Astrocyte (in vitro differentiated cells and primary cell): ENCODE measurements around the gene MDFI. TPM values are rescaled to one million over a fixed set of nuclear protein-coding genes. Genes with fewer than 3 reads are reported as not detected.

ENCODE experiments used
- DNase-seq: peaks from one replicate; pipeline ENCODE4 v3.0.0-alpha.2; 2010; ENCODE audit warnings: low read depth
- FAIRE-seq: peaks from 2 replicates; lab custom pipeline; 2011; peaks lifted over from hg19 to GRCh38; lab: Jason Lieb, UNC
- H2AFZ ChIP-seq: 2 replicates; pipeline ENCODE4 v1.6.0; 2012; ENCODE audit warnings: low read depth, low read length, inconsistent platforms
- H3K27ac ChIP-seq: 2 replicates; pipeline ENCODE4 v1.5.1; 2011; ENCODE audit warnings: low read depth, low read length, inconsistent platforms
- H3K27me3 ChIP-seq: 2 replicates; pipeline ENCODE4 v1.6.0; 2011; ENCODE audit warnings: low read length, inconsistent platforms; ENCODE audit not compliant: insufficient read depth
- H3K36me3 ChIP-seq: 2 replicates; pipeline ENCODE4 v1.5.1; 2011; ENCODE audit warnings: low read length, inconsistent platforms; ENCODE audit not compliant: insufficient read depth
- H3K4me1 ChIP-seq: 2 replicates; pipeline ENCODE4 v1.5.1; 2011; ENCODE audit warnings: low read length, inconsistent platforms; ENCODE audit not compliant: insufficient read depth
- H3K4me2 ChIP-seq: 2 replicates; pipeline ENCODE4 v1.6.0; 2012; ENCODE audit warnings: low read length, inconsistent platforms
- H3K4me3 ChIP-seq: 2 replicates; pipeline ENCODE4 v1.5.1; 2011; ENCODE audit warnings: low read depth, mild to moderate bottlenecking, low read length, inconsistent platforms; ENCODE audit not compliant: insufficient read depth
- H3K79me2 ChIP-seq: 2 replicates; pipeline ENCODE4 v1.6.0; 2012; ENCODE audit warnings: mild to moderate bottlenecking, low read length, inconsistent platforms; ENCODE audit not compliant: insufficient read depth
- H3K9ac ChIP-seq: 2 replicates; pipeline ENCODE4 v1.6.0; 2012; ENCODE audit warnings: mild to moderate bottlenecking, low read length, inconsistent platforms
- H3K9me3 ChIP-seq: 2 replicates; pipeline ENCODE4 v1.5.1; 2012; ENCODE audit warnings: low read depth, mild to moderate bottlenecking, low read length, inconsistent platforms; ENCODE audit not compliant: insufficient read depth
- H4K20me1 ChIP-seq: 2 replicates; pipeline ENCODE4 v1.6.0; 2012; ENCODE audit warnings: low read length, inconsistent platforms; ENCODE audit not compliant: insufficient read depth
- H3K27ac Mint-ChIP-seq: one replicate; pipeline ENCODE4 v1.8.0; 2021; ENCODE audit warnings: mild to moderate bottlenecking, mixed read lengths; ENCODE audit not compliant: unreplicated experiment
- H3K27me3 Mint-ChIP-seq: one replicate; pipeline ENCODE4 v1.8.0; 2021; ENCODE audit warnings: low read depth, mixed read lengths; ENCODE audit not compliant: unreplicated experiment
- H3K36me3 Mint-ChIP-seq: one replicate; pipeline ENCODE4 v1.8.0; 2021; ENCODE audit warnings: low read depth, mixed read lengths; ENCODE audit not compliant: unreplicated experiment
- H3K4me1 Mint-ChIP-seq: one replicate; pipeline ENCODE4 v1.8.0; 2021; ENCODE audit warnings: low read depth, mixed read lengths; ENCODE audit not compliant: unreplicated experiment
- H3K4me3 Mint-ChIP-seq: one replicate; pipeline ENCODE4 v1.8.0; 2021; ENCODE audit warnings: mild to moderate bottlenecking, moderate library complexity, mixed read lengths; ENCODE audit not compliant: unreplicated experiment
- H3K9me3 Mint-ChIP-seq: one replicate; pipeline ENCODE4 v1.8.0; 2021; ENCODE audit warnings: mild to moderate bottlenecking, mixed read lengths; ENCODE audit not compliant: unreplicated experiment
- EZH2 ChIP-seq: IDR thresholded peaks from 2 replicates; pipeline ENCODE4 v1.6.1; 2012; ENCODE audit warnings: mild to moderate bottlenecking, low read length, inconsistent platforms; ENCODE audit not compliant: insufficient read depth
- total RNA-seq: library from RNA; stranded (reverse); gene quantifications from 2 replicates; pipeline ENCODE4 v1.2.1, GENCODE V29; 2021
- TF ChIP-seq, protein P1 (sequence below): IDR thresholded peaks from 2 replicates; pipeline ENCODE4 v1.5.1; 2011; ENCODE audit warnings: low read depth, mild to moderate bottlenecking, inconsistent platforms, low read length, moderate library complexity; ENCODE audit not compliant: insufficient read depth

MDFI gene
- total RNA-seq, 1 donor from 2014 or later = 144 TPM

DNA sequence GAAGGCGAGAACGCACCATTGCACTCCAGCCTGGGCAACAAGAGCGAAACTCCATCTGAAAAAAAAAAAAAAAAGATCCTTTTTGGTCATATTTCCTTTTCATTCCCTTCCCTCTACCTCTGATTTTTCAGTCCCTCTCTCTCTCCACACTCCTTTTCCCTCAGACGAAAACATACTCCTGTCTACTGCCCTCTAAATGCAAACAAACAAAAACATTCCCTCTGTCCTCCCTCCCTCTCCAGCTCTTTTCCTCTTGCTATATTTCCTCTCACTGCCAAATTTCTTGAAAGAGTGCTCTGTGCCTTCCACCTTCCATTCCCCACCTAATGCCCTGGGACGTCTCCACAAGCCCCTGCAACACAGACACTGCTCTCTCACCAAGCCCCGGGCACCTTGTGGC is 14.9 kb upstream of the MDFI start:
- Histone ChIP-seq H3K27ac (no peak overlapping the region), H4K20me1 (no peaks in the 10 kb centered on the region), H3K9me3 (no peaks in the 10 kb centered on the region), H3K79me2 (no peaks in the 10 kb centered on the region), H3K4me3 (no peak overlapping the region), H3K4me1 (no peaks in the 10 kb centered on the region), H3K4me2 (no peak overlapping the region), H2AFZ (no peak overlapping the region), H3K36me3 (no peaks in the 10 kb centered on the region), H3K27me3 (peaks cover 2% of the 10 kb centered on the region), H3K9ac (no peak overlapping the region)
- FAIRE-seq = no peak
- TF ChIP-seq EZH2 = no peak
- TF ChIP-seq, protein P1, sequence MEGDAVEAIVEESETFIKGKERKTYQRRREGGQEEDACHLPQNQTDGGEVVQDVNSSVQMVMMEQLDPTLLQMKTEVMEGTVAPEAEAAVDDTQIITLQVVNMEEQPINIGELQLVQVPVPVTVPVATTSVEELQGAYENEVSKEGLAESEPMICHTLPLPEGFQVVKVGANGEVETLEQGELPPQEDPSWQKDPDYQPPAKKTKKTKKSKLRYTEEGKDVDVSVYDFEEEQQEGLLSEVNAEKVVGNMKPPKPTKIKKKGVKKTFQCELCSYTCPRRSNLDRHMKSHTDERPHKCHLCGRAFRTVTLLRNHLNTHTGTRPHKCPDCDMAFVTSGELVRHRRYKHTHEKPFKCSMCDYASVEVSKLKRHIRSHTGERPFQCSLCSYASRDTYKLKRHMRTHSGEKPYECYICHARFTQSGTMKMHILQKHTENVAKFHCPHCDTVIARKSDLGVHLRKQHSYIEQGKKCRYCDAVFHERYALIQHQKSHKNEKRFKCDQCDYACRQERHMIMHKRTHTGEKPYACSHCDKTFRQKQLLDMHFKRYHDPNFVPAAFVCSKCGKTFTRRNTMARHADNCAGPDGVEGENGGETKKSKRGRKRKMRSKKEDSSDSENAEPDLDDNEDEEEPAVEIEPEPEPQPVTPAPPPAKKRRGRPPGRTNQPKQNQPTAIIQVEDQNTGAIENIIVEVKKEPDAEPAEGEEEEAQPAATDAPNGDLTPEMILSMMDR = no peak
- Mint-ChIP-seq H3K4me3 (no peak overlapping the region), H3K36me3 (no peaks in the 10 kb centered on the region), H3K27ac (no peak overlapping the region), H3K4me1 (peaks cover 22% of the 10 kb centered on the region), H3K9me3 (peaks cover 5% of the 10 kb centered on the region), H3K27me3 (peaks cover 4% of the 10 kb centered on the region)
- DNase-seq = no peak

DNA sequence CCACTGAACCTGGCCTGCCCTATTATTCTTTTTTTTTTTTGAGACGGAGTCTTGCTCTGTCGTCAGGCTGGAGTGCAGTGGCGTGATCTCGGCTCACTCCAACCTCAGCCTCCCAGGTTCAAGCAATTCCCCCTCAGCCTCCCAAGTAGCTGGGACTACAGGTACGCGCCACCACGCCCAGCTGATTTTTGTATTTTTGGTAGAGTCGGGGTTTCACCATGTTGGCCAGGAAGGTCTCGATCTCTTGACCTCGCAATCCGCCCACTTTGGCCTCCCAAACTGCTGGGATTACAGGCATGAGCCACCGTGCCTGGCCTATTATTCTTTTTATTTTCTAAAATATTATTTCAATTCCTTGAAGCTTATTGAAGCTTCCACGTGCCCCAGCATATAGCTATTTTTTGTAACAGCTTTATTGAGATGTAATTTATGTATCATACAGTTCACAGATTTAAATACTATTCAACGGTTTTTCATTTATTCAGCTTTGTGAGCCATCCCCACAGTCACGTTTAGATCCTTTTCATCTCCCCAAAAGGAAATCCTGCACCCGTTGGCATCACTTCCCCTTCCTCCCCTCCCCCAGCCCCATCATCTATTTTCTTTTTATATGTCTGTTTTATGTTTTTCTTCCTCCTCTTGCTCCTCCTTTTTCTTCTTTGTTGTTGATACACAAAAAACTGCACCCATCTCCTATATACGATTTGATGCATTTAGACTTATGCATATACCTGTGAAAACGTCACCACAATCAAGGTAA is 13.5 kb upstream of the MDFI start:
- no peak for FAIRE-seq

More for the DNA sequence above, 13.5 kb upstream of the MDFI start:
- no peaks in the 10 kb centered on the region for H3K36me3 Mint-ChIP-seq
- Histone ChIP-seq H3K4me2 (no peak overlapping the region), H3K4me3 (no peak overlapping the region), H3K4me1 (no peaks in the 10 kb centered on the region), H3K9me3 (no peaks in the 10 kb centered on the region), H4K20me1 (no peaks in the 10 kb centered on the region), H3K36me3 (no peaks in the 10 kb centered on the region), H3K27ac (no peak overlapping the region), H3K27me3 (no peaks in the 10 kb centered on the region), H2AFZ (no peak overlapping the region), H3K79me2 (no peaks in the 10 kb centered on the region), H3K9ac (no peak overlapping the region)
- TF ChIP-seq EZH2 = no peak
- TF ChIP-seq, protein P1 = no peak
- no peak for DNase-seq
- no peak overlapping the region for H3K4me3 Mint-ChIP-seq
- peaks cover 5% of the 10 kb centered on the region for H3K27me3 Mint-ChIP-seq
- H3K27ac Mint-ChIP-seq = no peak overlapping the region
- peaks cover 2% of the 10 kb centered on the region for H3K9me3 Mint-ChIP-seq
- peaks cover 22% of the 10 kb centered on the region for H3K4me1 Mint-ChIP-seq
